Measurements from ENCODE around the gene PIK3IP1.

PIK3IP1 gene

DNA sequence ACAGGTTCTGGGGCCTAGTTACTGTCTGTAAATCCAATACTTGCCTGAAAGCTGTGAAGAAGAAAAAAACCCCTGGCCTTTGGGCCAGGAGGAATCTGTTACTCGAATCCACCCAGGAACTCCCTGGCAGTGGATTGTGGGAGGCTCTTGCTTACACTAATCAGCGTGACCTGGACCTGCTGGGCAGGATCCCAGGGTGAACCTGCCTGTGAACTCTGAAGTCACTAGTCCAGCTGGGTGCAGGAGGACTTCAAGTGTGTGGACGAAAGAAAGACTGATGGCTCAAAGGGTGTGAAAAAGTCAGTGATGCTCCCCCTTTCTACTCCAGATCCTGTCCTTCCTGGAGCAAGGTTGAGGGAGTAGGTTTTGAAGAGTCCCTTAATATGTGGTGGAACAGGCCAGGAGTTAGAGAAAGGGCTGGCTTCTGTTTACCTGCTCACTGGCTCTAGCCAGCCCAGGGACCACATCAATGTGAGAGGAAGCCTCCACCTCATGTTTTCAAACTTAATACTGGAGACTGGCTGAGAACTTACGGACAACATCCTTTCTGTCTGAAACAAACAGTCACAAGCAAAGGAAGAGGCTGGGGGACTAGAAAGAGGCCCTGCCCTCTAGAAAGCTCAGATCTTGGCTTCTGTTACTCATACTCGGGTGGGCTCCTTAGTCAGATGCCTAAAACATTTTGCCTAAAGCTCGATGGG, 13.5 kb downstream of the PIK3IP1 start:
- no peak for DNase-seq

DNA sequence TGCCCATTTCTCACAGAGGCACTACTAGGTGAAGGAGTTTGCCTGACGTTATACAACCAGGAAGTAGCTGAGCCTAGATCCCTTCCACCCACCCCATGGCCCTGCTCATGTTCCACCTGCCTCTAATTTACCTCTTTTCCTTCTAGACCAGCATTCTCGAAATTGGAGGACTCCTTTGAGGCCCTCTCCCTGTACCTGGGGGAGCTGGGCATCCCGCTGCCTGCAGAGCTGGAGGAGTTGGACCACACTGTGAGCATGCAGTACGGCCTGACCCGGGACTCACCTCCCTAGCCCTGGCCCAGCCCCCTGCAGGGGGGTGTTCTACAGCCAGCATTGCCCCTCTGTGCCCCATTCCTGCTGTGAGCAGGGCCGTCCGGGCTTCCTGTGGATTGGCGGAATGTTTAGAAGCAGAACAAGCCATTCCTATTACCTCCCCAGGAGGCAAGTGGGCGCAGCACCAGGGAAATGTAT, 14.1 kb downstream of the PIK3IP1 start:
- DNase-seq, result no peak

GRCh38 chr22:31277741-31278140, 14.5 kb downstream of the PIK3IP1 start:
- DNase-seq, result no peak

- DNase-seq, result no peak
Observed at GRCh38 chr22:31276426-31277167, 15.7 kb downstream of the PIK3IP1 start.

GRCh38 chr22:31275576-31275975, 16.7 kb downstream of the PIK3IP1 start:
- no peak for DNase-seq

DNA sequence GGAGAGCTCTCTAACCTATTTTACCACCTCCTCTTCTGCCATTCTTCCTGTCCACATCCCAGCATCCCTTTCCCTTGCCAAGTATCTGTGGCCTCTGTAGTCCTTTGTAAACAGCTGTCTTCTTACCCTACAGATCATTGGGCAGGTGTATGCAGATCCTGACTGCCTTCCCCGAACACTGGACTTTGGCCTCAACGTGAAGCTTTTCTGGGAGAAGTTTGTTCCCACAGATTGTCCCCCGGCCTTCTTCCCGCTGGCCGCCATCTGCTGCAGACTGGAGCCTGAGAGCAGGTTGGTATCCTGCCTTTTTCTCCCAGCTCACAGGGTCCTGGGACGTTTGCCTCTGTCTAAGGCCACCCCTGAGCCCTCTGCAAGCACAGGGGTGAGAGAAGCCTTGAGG, 17.3 kb downstream of the PIK3IP1 start:
- no peak for DNase-seq

DNA sequence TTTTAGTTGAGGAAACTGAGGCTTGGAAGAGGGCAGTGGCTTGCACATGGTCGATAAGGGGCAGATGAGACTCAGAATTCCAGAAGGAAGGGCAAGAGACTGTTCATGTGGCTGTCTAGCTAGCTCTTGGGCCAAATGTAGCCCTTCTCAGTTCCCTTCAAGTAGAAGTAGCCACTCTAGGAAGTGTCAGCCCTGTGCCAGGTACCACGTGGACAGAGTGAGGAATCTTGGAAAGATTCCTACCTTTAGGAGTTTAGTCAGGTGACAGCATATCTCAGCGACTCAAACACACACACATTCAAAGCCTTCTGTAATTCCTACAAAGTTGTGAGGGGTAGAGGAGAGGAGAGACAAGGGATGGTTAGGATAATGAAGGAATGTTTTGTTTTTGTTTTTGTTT, 18.3 kb downstream of the PIK3IP1 start:
- DNase-seq, result no peak

DNA sequence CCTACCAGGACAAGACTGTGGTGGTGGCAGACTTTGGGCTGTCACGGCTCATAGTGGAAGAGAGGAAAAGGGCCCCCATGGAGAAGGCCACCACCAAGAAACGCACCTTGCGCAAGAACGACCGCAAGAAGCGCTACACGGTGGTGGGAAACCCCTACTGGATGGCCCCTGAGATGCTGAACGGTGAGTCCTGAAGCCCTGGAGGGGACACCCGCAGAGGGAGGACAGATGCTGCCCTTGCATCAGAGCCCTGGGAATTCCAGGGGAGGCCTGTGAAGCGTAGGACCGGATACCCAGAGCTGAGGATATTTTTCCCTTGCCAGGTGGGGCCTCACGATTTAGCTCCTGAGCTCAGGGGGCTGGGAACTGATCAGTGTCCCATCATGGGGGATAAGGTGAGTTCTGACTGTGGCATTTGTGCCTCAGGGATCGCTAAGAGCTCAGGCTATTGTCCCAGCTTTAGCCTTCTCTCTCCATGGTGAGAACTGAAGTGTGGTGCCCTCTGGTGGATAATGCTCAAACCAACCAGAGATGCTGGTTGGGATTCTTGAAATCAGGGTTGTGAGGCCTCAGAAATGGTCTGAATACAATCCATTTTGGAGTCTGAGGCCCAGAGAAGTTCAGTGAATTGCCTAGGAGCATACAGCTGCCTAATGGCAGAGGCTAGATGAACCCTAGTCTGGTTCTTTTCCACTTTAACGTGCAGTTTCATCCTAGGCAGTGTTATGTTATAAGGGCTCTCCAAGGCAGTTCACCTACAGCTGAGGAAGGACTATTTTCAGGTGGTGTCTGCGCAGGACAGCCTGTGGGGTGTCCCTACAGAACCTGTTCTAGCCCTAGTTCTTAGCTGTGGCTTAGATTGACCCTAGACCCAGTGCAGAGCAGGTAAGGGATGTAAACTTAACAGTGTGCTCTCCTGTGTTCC, 19.5 kb downstream of the PIK3IP1 start:
- peak; percentile 42 for DNase-seq

DNA sequence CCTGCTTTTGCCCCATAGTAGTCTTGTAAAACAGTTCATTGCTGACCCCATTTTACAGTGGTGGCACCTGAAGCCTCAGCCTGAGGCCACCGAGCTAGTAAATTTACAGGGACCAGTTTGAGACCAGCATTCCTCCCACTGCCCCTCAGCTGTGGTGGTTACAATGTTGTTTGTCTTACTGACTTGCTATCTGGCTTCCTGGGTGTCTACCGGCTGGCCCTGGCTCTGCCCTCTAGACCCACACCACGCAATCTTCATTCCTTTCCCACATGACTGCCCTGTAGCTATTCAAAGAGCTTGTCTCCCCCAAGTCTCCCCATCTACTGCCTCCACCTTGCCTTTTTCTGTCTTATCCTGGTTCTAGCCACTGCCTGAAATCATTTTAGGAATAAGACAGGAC, 20.8 kb downstream of the PIK3IP1 start:
- DNase-seq, result no peak

DNA sequence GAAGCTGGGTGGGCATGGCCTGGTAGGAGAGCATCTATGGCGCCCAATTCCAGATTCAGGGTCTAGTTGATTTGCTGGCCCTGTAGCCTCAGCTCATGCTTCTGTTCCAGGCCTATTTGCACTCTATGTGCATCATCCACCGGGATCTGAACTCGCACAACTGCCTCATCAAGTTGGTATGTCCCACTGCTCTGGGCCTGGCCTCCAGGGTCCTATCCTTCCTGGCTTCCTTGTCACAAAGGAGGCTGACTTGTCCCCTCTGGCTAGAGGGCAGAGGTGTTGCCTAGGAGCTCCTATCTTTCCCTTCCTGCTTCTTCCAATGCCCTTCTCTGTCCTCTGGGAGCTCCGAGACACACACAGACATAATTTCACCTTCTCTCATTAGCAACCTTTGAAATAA, 21.3 kb downstream of the PIK3IP1 start:
- DNase-seq, result no peak

- DNase-seq, result no peak
Observed at GRCh38 chr22:31269892-31270579, 22.3 kb downstream of the PIK3IP1 start.

- DNase-seq, result no peak
Observed at GRCh38 chr22:31268281-31268680, 24.0 kb downstream of the PIK3IP1 start.

DNA sequence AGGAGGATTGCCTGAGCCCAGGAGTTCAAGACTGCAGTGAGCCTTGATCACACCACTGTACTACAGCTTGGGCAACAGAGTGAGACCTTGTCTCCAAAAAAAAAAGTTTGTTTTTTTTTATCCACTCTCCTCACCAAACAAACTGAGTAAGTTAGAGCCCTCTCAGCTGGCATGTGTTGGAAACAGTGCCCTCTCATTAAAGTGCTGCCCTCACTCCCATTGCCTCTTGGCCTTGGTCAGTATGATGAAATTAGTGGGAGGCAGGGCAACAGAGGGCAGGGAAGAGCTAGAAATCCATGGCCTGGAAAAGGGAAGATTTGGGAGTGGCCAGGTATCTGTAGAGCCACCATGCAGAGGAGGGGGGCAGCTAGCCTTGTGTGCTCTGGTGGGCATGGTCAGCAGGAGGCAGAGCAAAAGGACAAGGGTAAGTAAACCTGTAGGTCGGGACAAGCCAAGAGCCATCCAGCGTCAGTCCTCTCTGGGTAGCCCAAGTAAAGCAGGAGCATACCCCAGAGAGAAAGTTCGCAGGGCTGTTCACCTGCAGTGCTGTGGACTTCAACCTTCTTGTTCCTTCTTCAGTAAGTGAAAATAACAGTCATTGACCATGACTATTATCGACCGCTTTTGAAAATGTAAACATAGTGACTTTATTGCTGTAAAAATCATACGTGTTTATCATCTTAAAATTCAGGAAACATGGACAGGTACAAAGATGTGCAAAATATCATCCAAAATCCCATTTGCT, 28.2 kb downstream of the PIK3IP1 start:
- DNase-seq, result no peak

GRCh38 chr22:31262312-31263133, 29.8 kb downstream of the PIK3IP1 start:
- DNase-seq, result no peak

GRCh38 chr22:31260474-31260856, 31.8 kb downstream of the PIK3IP1 start:
- no peak for DNase-seq

DNA sequence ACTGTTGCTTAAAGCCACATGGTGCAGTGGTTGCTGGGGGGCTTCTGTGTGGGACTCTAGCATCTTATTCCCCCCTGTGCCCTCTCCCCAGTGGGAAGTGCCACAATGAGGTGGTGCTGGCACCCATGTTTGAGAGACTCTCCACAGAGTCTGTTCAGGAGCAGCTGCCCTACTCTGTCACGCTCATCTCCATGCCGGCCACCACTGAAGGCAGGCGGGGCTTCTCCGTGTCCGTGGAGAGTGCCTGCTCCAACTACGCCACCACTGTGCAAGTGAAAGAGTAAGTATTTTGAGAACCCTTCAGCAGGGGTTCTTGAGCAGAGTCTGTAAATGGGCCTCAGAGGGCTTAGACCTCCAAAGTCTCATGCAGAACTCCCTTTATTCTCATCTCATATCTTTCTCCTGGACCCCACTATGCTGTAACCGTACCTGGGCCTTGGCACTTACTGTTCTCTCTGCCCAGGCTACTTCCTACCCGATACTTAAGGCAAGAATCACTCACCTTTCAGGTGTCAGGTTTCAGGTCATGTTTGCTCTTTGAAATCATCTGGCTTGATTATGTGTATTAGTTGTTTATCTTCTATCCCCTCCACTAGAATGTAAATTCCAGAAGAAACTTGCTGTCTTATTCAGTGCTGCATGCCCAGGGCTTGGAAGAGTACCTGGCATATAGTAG, 32.4 kb downstream of the PIK3IP1 start:
- DNase-seq, result no peak

DNA sequence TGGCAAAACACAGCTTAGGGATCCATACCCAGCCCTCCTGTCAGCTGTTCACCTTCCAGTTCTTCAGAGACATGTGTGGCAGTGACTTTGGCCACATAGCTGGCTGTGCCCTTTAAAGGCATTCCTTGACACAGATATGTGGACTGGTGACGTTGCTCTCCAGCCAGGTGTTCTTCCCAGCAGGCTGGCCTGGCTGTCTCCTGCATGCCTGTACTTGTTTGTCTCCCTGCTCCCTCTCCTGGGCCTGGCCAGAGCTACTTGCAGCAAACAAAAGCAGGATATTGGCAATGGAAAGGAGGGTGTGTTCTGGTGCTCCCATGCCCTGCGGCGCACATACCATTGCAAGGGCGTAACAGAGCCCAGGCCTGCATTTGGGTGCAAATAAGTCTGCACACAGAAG, 38.3 kb downstream of the PIK3IP1 start:
- DNase-seq, result no peak

DNA sequence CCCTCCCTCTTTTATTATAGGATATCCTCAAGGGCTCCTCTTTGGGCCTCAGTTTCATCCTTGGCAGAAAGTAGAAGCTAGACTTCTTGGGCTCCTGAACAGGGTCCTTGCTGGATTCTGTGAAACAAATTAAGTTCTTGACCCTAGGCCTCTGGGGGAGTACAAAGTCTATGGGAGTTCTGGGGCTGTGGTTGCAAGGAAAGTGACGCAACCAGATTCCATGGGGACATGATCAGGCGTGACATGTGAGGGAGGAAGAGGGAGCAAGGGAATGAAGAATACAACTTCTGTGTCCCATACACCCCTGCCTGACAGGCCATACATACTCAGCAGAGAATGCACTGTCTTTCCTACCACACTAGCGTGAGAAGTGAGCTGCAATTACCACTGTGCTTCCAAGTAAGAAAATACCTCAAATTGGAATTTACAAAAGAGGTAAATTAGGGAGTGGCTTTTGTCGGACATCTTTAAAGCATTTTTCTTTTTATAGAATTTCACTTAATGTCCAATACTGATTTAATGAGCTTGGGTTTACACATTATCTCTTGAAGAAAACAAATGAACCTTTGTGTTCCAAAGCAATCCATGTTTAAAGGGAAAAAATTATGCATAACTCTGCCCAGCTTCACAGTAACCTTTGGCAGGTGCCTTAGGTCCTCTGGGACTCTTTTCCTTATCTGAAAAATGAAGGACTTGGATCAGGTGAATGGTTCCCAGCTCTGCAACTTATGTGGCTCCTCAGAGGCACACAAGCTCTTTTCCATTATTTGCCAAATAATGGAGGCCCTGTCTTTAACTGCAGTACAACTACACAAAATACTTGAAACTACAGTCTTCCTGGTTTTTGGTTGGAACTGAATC, 41.3 kb downstream of the PIK3IP1 start:
- no peak for DNase-seq

All from right hindlimb (tissue), 1 donor.